SK-N-SH (cell line): ENCODE measurements around the gene FRMD1. TPM values are rescaled to one million over a fixed set of nuclear protein-coding genes. Genes with fewer than 3 reads are reported as not detected.

Experiments used
- CTCF ChIA-PET: fragments of 300-600, 350-600 bp; formaldehyde crosslinking; extraction: SDS; loops from one replicate; lab custom pipeline; 2021; lab: Yijun Ruan, JAX
- POLR2A ChIA-PET: fragments of 350-600 bp; sonication (Branson Sonifier 250); formaldehyde crosslinking; extraction: SDS; loops from one replicate; lab custom pipeline; 2020; ENCODE audit warnings: antibody characterized with exemption, inconsistent platforms; lab: Yijun Ruan, JAX
- DNase-seq: peaks from one replicate; pipeline ENCODE4 v3.0.0; 2012
- H2AFZ ChIP-seq: fragments of 200-600 bp; sonication (generic); 2 replicates; pipeline ENCODE4 v1.8.1; 2016; ENCODE audit warnings: antibody characterized with exemption, mild to moderate bottlenecking, low read depth
- H3F3A ChIP-seq: fragments of 200-600 bp; sonication (generic); replicated peaks from 2 replicates; pipeline ENCODE3; 2016; ENCODE audit warnings: antibody characterized with exemption, mild to moderate bottlenecking; ENCODE audit not compliant: insufficient read depth
- H3K27ac ChIP-seq, 2 experiments: fragments of 200-500 bp in 1 of 2; fragments of 200-600 bp in 1 of 2; sonication (Bioruptor generic) in 1 of 2; sonication (generic), shearing (Covaris generic) in 1 of 2; 2 replicates each; pipeline versions ENCODE4 v1.5.1 to v1.6.1; 2014 to 2016; ENCODE audit warnings: low read depth in 2 of 2, inconsistent platforms in 1 of 2, low read length in 1 of 2, mild to moderate bottlenecking in 1 of 2, mixed read lengths in 1 of 2
- H3K27me3 ChIP-seq: fragments of 200-600 bp; sonication (generic), shearing (Covaris generic); 2 replicates; pipeline ENCODE4 v1.6.1; 2016; ENCODE audit warnings: mixed run types; ENCODE audit not compliant: insufficient read depth
- H3K36me3 ChIP-seq, 2 experiments: fragments of 200-500 bp in 1 of 2; fragments of 200-600 bp in 1 of 2; sonication (Bioruptor generic) in 1 of 2; sonication (generic) in 1 of 2; replicated peaks in 1 of 2; 2 replicates each; pipeline versions ENCODE3 to v1.5.1; 2014 to 2016; ENCODE audit warnings: low read length in 1 of 2, mild to moderate bottlenecking in 1 of 2; ENCODE audit not compliant: insufficient read depth in 2 of 2, control insufficient read depth in 1 of 2
- H3K4me1 ChIP-seq, 2 experiments: fragments of 200-500 bp in 1 of 2; fragments of 200-600 bp in 1 of 2; sonication (Bioruptor generic) in 1 of 2; sonication (generic), shearing (Covaris generic) in 1 of 2; 2 replicates each; pipeline versions ENCODE4 v1.5.1 to v1.6.1; 2014 to 2016; ENCODE audit warnings: low read depth in 1 of 2, low read length in 1 of 2, mixed run types in 1 of 2; ENCODE audit not compliant: insufficient read depth in 2 of 2, control insufficient read depth in 1 of 2
- H3K4me2 ChIP-seq: fragments of 200-600 bp; sonication (generic), shearing (Covaris generic); 2 replicates; pipeline ENCODE4 v1.6.1; 2017; ENCODE audit warnings: mixed run types
- H3K4me3 ChIP-seq, 2 experiments: fragments of 200-500 bp in 1 of 2; fragments of 200-600 bp in 1 of 2; sonication (Bioruptor generic) in 1 of 2; sonication (generic), shearing (Covaris generic) in 1 of 2; 2 replicates each; pipeline versions ENCODE4 v1.5.1 to v1.8.1; 2014 to 2016; ENCODE audit warnings: low read depth in 2 of 2, inconsistent platforms in 1 of 2, low read length in 1 of 2, mild to moderate bottlenecking in 1 of 2, mixed read lengths in 1 of 2, moderate library complexity in 1 of 2
- H3K79me2 ChIP-seq: fragments of 200-600 bp; sonication (generic); 2 replicates; pipeline ENCODE4 v1.8.1; 2017; ENCODE audit warnings: mild to moderate bottlenecking; ENCODE audit not compliant: insufficient read depth
- H3K9ac ChIP-seq: fragments of 200-600 bp; sonication (generic); 2 replicates; pipeline ENCODE4 v1.6.1; 2017; ENCODE audit warnings: mixed run types
- H3K9me2 ChIP-seq: fragments of 200-600 bp; sonication (generic); 2 replicates; pipeline ENCODE4 v1.6.1; 2017; ENCODE audit warnings: mixed run types
- H3K9me3 ChIP-seq: fragments of 200-600 bp; sonication (generic); 2 replicates; pipeline ENCODE4 v1.6.1; 2017; ENCODE audit warnings: mixed run types, mild to moderate bottlenecking, moderate library complexity
- H4K20me1 ChIP-seq: fragments of 200-600 bp; sonication (generic); 2 replicates; pipeline ENCODE4 v1.6.1; 2017; ENCODE audit warnings: mild to moderate bottlenecking, mixed run types; ENCODE audit not compliant: insufficient read depth
- CHD2 ChIP-seq: fragments of 150-350 bp; IDR thresholded peaks from 2 replicates; pipeline ENCODE4 v1.6.1; 2018; ENCODE audit warnings: low read length; ENCODE audit not compliant: partially characterized antibody
- ELF1 ChIP-seq: IDR thresholded peaks from 2 replicates; pipeline ENCODE4 v1.4.0; 2012
- EP300 ChIP-seq, 2 experiments: IDR thresholded peaks; 2 replicates each; pipeline versions ENCODE4 v1.4.0 to v1.6.1; 2012; ENCODE audit warnings: borderline replicate concordance in 1 of 2, low read depth in 1 of 2, low read length in 1 of 2
- FOSL2 ChIP-seq: IDR thresholded peaks from 2 replicates; pipeline ENCODE4 v1.4.0; 2012; ENCODE audit warnings: low read depth, mild to moderate bottlenecking, moderate library complexity, borderline replicate concordance
- FOXJ3 ChIP-seq: sonication (generic); formaldehyde crosslinking; IDR thresholded peaks from 2 replicates; pipeline ENCODE4 v1.5.1; 2020; ENCODE audit warnings: mild to moderate bottlenecking, missing genetic modification reagents
- FOXM1 ChIP-seq: IDR thresholded peaks from 2 replicates; pipeline ENCODE4 v1.4.0; 2012; ENCODE audit warnings: low read depth, mild to moderate bottlenecking
- GABPA ChIP-seq: IDR thresholded peaks from 2 replicates; pipeline ENCODE4 v1.4.0; 2012; ENCODE audit warnings: low read depth, mild to moderate bottlenecking
- GATA2 ChIP-seq: sonication (generic); formaldehyde crosslinking; IDR thresholded peaks from 2 replicates; pipeline ENCODE4 v1.5.0; 2020; ENCODE audit warnings: mild to moderate bottlenecking, missing genetic modification reagents
- JUND ChIP-seq: IDR thresholded peaks from 2 replicates; pipeline ENCODE4 v1.4.0; 2012
- MAX ChIP-seq: IDR thresholded peaks from 2 replicates; pipeline ENCODE4 v1.4.0; 2012; ENCODE audit warnings: low read depth
- NFIC ChIP-seq: IDR thresholded peaks from 2 replicates; pipeline ENCODE4 v1.4.0; 2012; ENCODE audit warnings: borderline replicate concordance
- NRF1 ChIP-seq: IDR thresholded peaks from 2 replicates; pipeline ENCODE4 v1.6.1; 2012; ENCODE audit warnings: low read depth, mild to moderate bottlenecking, low read length
- PBX3 ChIP-seq: IDR thresholded peaks from 2 replicates; pipeline ENCODE4; 2012
- POLR2AphosphoS5 ChIP-seq: IDR thresholded peaks from 2 replicates; pipeline ENCODE4 v1.6.1; 2012; ENCODE audit warnings: low read depth, low read length
- RAD21 ChIP-seq: IDR thresholded peaks from 2 replicates; pipeline ENCODE4 v1.6.1; 2012; ENCODE audit warnings: mild to moderate bottlenecking, low read length
- RCOR1 ChIP-seq: fragments of 150-350 bp; IDR thresholded peaks from 2 replicates; pipeline ENCODE4 v1.6.1; 2017; ENCODE audit warnings: antibody characterized with exemption, low read length
- TCF12 ChIP-seq: IDR thresholded peaks from 2 replicates; pipeline ENCODE4 v1.4.0; 2012
- USF2 ChIP-seq: fragments of 150-350 bp; IDR thresholded peaks from 2 replicates; pipeline ENCODE4 v1.6.1; 2017; ENCODE audit warnings: antibody characterized with exemption, low read length, low read depth, borderline replicate concordance
- ZBTB33 ChIP-seq: IDR thresholded peaks from 2 replicates; pipeline ENCODE4 v1.4.0; 2012; ENCODE audit warnings: low read depth, borderline replicate concordance
- WGBS: methylation state at CpG from one replicate; pipeline ENCODE4 v1.1.6; 2017; ENCODE audit warnings: low lambda C conversion rate; 5-methylcytosine and 5-hydroxymethylcytosine counted together
- polyA plus RNA-seq, 3 experiments: library from polyadenylated mRNA; depleted of rRNA; stranded (reverse); fragments of >200 nt; gene quantifications; 2 replicates each; pipeline ENCODE4 v1.2.3, GENCODE V29; 2012

FRMD1 gene
- polyA plus RNA-seq, 1 of the 3 experiments (the other 2 are of a cell fraction), result not detected

- Histone ChIP-seq H3K36me3 (no peaks in the 10 kb centered on the region), H4K20me1 (no peaks in the 10 kb centered on the region), H3K4me1 (peaks cover 0 to 19% of the 10 kb centered on the region in 2 experiments; a peak in 1 of 4 replicates), H3K9ac (no peak overlapping the region), H2AFZ (no peak overlapping the region), H3K9me3 (no peaks in the 10 kb centered on the region), H3K4me2 (no peak overlapping the region), H3F3A (no peaks in the 10 kb centered on the region), H3K79me2 (no peaks in the 10 kb centered on the region), H3K27ac (no peak overlapping the region), H3K9me2 (no peaks in the 10 kb centered on the region), H3K4me3 (no peak overlapping the region), H3K27me3 (no peaks in the 10 kb centered on the region)
- no peak for TF ChIP-seq EP300 (IDR thresholded peaks at IDR 0.05; ENCODE audit: borderline replicate concordance in 1 of 2, low read depth in 1 of 2, low read length in 1 of 2)
- TF ChIP-seq GABPA, result no peak
- no peak for TF ChIP-seq RCOR1
- no peak for TF ChIP-seq FOXM1
- no peak for TF ChIP-seq NFIC
- no peak for TF ChIP-seq POLR2AphosphoS5
- no peak for TF ChIP-seq RAD21
- no peak for TF ChIP-seq TCF12
- TF ChIP-seq PBX3, result no peak
- no peak for TF ChIP-seq ZBTB33
- no peak for TF ChIP-seq FOXJ3
- WGBS, result 81% methylated on average over 11 of the region's 16 CpGs
- DNase-seq, result no peak
- POLR2A ChIA-PET, result no interaction called here
- CTCF ChIA-PET, result no interaction called here
These were observed 51.5 kb downstream of the FRMD1 start for GRCh38 chr6:168027521-168027920.

- POLR2A ChIA-PET, result no interaction called here
- Histone ChIP-seq H3F3A (no peaks in the 10 kb centered on the region), H3K4me2 (no peak overlapping the region), H3K9ac (no peak overlapping the region)
- TF ChIP-seq NRF1 (no peak), GATA2 (no peak), JUND (no peak), ELF1 (no peak), MAX (no peak), ZBTB33 (no peak), USF2 (no peak), CHD2 (no peak), FOSL2 (no peak), NFIC (no peak)
- TF ChIP-seq, all 33 proteins: peak for 0
- Histone ChIP-seq H4K20me1 (no peaks in the 10 kb centered on the region), H3K9me3 (no peaks in the 10 kb centered on the region), H3K4me1 (peaks cover 0 to 15% of the 10 kb centered on the region in 2 experiments; a peak in 1 of 4 replicates), H2AFZ (no peak overlapping the region), H3K36me3 (no peaks in the 10 kb centered on the region), H3K27me3 (no peaks in the 10 kb centered on the region), H3K27ac (no peak overlapping the region), H3K79me2 (no peaks in the 10 kb centered on the region), H3K9me2 (no peaks in the 10 kb centered on the region), H3K4me3 (no peak overlapping the region)
- CTCF ChIA-PET, result no interaction called here
- DNase-seq, result no peak
- WGBS, result 51% methylated on average over 9 of the region's 9 CpGs
These were observed 52.1 kb downstream of the FRMD1 start for GRCh38 chr6:168026925-168027324.
